ENCODE results near the gene ADPRHL1. TPM values are rescaled to one million over a fixed set of nuclear protein-coding genes. Genes with fewer than 3 reads are reported as not detected.

ADPRHL1 gene
- total RNA-seq, 6 experiments from 2014 or later, result 1.0 to 2.0 (median 1.5) TPM

DNA sequence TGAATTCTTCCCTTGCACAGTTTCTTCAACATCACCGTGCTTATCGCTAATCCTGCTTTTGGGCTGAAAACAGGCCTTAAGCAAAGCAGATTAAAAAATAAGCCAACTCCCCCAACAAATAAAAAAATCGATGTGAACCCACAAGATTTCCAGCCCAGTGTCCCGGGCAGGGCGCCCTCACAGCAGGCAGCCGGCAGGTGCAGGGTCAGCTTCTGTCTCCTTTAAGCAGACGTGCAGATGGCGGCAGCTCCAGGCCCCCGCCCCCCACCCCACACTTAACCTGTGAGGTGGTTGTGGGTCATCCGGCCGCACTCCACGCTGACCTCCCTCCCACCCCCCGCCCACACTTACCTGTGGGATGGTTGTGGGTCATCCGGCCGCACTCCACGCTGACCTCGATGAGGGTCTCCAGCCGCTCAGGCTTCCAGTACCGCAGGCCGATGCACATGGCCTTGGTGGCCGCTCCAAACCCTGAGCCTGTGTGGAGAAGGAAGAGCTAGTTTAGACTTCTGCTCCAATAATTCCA is 19.8 kb downstream of the ADPRHL1 start:
- Mint-ChIP-seq H3K27me3 (ENCODE audit: insufficient read depth) (no peaks in the 10 kb centered on the region), H3K4me3 (no peak overlapping the region), H3K4me1 (ENCODE audit: low read depth) (no peaks in the 10 kb centered on the region; the same call in 1 of the 2 replicates), H3K9me3 (no peaks in the 10 kb centered on the region), H3K36me3 (ENCODE audit: low read depth) (no peaks in the 10 kb centered on the region), H3K27ac (no peak overlapping the region)
- DNase-seq, result no peak
- TF ChIP-seq, protein P1, sequence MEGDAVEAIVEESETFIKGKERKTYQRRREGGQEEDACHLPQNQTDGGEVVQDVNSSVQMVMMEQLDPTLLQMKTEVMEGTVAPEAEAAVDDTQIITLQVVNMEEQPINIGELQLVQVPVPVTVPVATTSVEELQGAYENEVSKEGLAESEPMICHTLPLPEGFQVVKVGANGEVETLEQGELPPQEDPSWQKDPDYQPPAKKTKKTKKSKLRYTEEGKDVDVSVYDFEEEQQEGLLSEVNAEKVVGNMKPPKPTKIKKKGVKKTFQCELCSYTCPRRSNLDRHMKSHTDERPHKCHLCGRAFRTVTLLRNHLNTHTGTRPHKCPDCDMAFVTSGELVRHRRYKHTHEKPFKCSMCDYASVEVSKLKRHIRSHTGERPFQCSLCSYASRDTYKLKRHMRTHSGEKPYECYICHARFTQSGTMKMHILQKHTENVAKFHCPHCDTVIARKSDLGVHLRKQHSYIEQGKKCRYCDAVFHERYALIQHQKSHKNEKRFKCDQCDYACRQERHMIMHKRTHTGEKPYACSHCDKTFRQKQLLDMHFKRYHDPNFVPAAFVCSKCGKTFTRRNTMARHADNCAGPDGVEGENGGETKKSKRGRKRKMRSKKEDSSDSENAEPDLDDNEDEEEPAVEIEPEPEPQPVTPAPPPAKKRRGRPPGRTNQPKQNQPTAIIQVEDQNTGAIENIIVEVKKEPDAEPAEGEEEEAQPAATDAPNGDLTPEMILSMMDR (IDR thresholded peaks at IDR 0.05), result no peak

DNA sequence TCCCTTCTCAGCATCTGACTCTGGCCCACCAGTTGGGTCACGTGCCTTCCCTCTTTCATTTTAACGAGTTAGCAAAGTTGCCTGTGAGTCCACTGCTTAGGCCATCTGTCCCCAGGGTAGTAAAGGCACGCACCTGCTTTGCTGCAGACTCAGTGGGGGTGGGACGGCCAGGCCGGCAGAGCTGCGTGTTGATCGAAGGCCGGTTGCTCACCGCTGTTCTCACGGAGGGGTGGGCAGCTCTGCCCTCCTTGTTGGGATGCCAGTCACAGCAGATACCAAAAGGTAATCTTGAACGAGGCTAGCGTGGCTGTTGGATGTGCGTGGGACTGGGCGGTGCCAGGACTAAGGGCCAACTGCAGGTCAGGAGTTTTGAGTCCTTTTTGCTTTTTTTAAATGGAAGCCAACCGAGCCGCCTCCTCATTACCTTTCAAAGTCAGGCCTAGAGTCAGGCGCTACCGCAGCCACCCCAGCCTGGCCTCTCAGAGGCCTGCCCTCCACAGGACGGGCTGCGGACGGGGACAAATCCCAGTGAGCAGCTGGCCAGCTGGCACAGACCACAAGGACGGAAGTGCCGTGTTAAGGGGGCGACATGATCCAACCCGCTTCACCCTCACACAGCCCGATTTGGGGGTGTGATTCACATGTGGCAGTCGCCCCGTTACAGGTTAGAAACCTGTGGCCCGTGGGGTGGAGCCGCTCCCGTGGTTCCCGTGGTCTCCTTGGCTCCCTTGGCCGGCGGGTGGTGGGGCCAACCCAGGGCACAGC is 20.6 kb downstream of the ADPRHL1 start:
- no peaks in the 10 kb centered on the region for H3K9me3 Mint-ChIP-seq
- no peak overlapping the region for H3K27ac Mint-ChIP-seq
- no peaks in the 10 kb centered on the region for H3K36me3 Mint-ChIP-seq (ENCODE audit: low read depth)
- no peaks in the 10 kb centered on the region for H3K27me3 Mint-ChIP-seq (ENCODE audit: insufficient read depth)
- H3K4me1 Mint-ChIP-seq (ENCODE audit: low read depth), result peaks cover 7% of the 10 kb centered on the region; the same call in 1 of the 2 replicates
- TF ChIP-seq, protein P1 (IDR thresholded peaks at IDR 0.05), result no peak
- no peak for DNase-seq
- H3K4me3 Mint-ChIP-seq, result no peak overlapping the region

DNA sequence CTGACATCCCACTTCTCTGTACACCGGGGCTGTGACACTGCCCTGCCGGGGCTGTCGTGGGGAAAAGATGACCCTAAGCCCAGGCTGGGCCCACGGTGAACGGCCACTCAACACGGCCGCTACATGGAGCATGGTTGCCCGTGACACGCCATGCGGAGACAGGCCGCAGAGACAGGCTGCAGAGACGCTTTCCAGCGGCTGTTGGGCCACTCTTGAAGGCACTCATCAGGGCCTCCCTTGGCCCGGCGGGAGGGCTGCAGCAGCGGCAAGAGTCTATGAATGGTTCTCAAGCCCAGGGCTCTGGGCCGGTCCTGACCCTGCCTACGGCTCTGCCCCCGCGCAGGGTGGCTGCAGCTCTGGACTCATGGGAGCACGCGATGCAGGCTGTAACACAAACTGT is 22.1 kb downstream of the ADPRHL1 start:
- TF ChIP-seq, protein P1 (IDR thresholded peaks at IDR 0.05), result no peak
- no peaks in the 10 kb centered on the region for H3K36me3 Mint-ChIP-seq (ENCODE audit: low read depth)

DNA sequence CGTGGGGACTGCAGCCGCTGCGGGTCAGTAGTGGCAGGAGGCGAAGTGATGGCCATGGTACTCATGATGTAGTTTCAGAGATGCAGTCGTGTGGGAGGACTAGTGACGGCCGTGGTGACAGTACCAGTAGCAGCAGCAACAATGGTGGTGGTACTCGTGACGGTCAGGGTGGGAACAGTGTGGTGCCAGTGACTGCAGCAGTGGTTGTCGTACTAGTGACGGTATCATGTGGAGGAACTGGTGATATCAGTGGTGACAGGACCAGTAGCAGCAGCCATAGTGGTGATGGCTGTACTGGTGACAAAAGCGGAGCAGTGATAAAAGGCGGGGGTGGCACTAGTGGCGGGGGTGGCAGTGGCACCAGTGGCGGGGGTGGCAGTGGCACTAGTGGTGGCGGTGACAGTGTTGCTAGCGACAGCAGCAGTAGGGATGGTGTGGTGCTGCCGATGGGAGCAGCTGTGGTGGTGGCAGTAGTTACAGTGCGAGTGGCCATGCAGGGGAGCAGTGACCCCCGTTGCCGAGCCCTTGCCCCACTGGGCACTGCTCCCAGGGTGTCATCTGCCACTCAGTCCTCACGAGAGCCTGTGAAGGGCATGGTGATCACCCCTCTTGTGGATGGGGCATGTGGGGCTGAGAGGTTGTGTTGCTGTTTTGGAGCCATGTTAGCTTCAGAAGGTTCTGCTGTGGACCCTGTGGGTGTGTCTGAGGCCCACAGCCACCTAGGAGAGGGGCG is 22.7 kb downstream of the ADPRHL1 start:
- DNase-seq, result no peak
- H3K9me3 Mint-ChIP-seq, result no peaks in the 10 kb centered on the region
- no peak overlapping the region for H3K27ac Mint-ChIP-seq

More for the DNA sequence above, 22.1 kb downstream of the ADPRHL1 start:
- peaks cover 1% of the 10 kb centered on the region; the same call in 1 of the 2 replicates for H3K27me3 Mint-ChIP-seq (ENCODE audit: insufficient read depth)
- H3K4me1 Mint-ChIP-seq (ENCODE audit: low read depth), result peaks cover 7% of the 10 kb centered on the region; the same call in 1 of the 2 replicates
- H3K4me3 Mint-ChIP-seq, result no peak overlapping the region
- H3K27ac Mint-ChIP-seq, result no peak overlapping the region
- DNase-seq, result no peak
- no peaks in the 10 kb centered on the region for H3K9me3 Mint-ChIP-seq

DNA sequence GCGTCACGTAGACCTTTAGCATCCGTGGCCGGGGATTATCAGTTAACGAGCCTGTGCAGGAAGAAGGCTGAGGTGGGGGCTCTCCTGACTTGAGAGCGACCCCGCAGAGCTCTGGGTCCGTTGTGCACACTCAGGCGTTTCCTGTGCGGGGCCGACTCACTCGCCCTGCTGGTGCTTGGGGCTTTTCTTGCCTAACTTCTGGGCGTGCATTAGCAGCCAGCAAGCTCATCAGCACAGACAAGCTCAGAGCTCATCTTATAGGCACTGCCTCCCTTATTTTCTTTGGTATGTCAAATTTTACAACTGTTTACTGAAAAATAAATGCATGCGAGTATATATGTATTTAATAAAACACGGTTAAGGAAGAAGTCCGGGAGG is 23.7 kb downstream of the ADPRHL1 start:
- Mint-ChIP-seq H3K4me3 (no peak overlapping the region), H3K4me1 (ENCODE audit: low read depth) (peaks cover 7% of the 10 kb centered on the region; the same call in 1 of the 2 replicates), H3K36me3 (ENCODE audit: low read depth) (no peaks in the 10 kb centered on the region), H3K27me3 (ENCODE audit: insufficient read depth) (peaks cover 1% of the 10 kb centered on the region; the same call in 1 of the 2 replicates), H3K9me3 (no peaks in the 10 kb centered on the region), H3K27ac (no peak overlapping the region)
- TF ChIP-seq, protein P1 (IDR thresholded peaks at IDR 0.05), result no peak
- DNase-seq, result no peak

More for the DNA sequence above, 22.7 kb downstream of the ADPRHL1 start:
- Mint-ChIP-seq H3K27me3 (ENCODE audit: insufficient read depth) (peaks cover 1% of the 10 kb centered on the region; the same call in 1 of the 2 replicates), H3K36me3 (ENCODE audit: low read depth) (no peaks in the 10 kb centered on the region), H3K4me3 (no peak overlapping the region), H3K4me1 (ENCODE audit: low read depth) (peaks cover 7% of the 10 kb centered on the region; the same call in 1 of the 2 replicates)
- TF ChIP-seq, protein P1 (IDR thresholded peaks at IDR 0.05), result no peak

All from HFFc6 (cell line).